ENCODE data around the gene MYO1E.

DNA sequence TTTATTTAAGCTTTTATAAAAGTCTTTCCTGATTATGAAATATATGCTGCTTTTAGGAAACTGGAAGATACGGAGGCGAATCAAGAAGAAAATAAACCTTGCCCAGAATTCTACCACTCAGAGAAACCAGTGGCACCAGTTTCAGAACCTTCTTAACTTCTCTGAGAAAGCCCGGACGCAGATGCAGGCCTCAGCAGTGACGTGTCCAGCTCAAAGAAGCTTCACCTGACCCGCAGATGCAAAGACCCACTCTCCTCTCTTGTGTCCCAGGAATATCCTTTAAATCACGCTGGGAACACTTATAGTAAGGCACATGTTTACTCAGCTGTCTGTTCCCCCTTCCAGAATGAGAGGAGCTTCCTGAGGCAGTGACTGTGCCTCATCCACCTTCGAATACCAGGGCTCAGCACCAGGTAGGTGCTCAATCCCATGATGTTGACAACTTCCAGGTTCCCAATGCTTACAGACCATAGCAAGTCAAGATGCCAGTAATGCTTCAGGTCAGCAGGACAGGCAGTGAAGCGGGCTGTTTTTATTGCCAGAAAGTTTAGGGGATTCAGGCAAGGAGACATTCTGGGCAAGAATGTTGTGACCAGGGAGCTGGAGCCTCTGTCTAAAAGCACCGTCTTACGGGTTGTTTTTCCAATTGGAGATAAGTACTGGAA is 205.9 kb downstream of the MYO1E start:
- TF ChIP-seq CTCF (IDR thresholded peaks at IDR 0.05) (no peak), POLR2A (IDR thresholded peaks at IDR 0.05) (no peak), POLR2AphosphoS5 (IDR thresholded peaks at IDR 0.05) (no peak), EP300 (IDR thresholded peaks at IDR 0.05; ENCODE audit: low read depth) (no peak)

All from transverse colon (tissue), 4 donors.